Stimulated activated CD8-positive, alpha-beta memory T cell treated with anti-CD3 and anti-CD28 coated beads, Interleukin-12 subunit alpha, Interleukin-12 subunit beta, amount 100 ng/mL, for 24 hours (primary cell): Measurements from ENCODE around the gene LARGE1.

Experiments
- DNase-seq: peaks from one replicate; pipeline ENCODE4 v3.0.0-alpha.2; 2020; ENCODE audit errors: extremely low read depth

LARGE1 gene

GRCh38 chr22:33821290-33821689 is 99.0 kb downstream of the LARGE1 start:
- no peak for DNase-seq

GRCh38 chr22:33819743-33820142 is 100.5 kb downstream of the LARGE1 start:
- DNase-seq = no peak

GRCh38 chr22:33817512-33818127 is 102.7 kb downstream of the LARGE1 start:
- no peak for DNase-seq

GRCh38 chr22:33812360-33812977 is 107.8 kb downstream of the LARGE1 start:
- no peak for DNase-seq

GRCh38 chr22:33811686-33812085 is 108.6 kb downstream of the LARGE1 start:
- DNase-seq = no peak

GRCh38 chr22:33811208-33811607 is 109.1 kb downstream of the LARGE1 start:
- DNase-seq = no peak

GRCh38 chr22:33807470-33807869 is 112.8 kb downstream of the LARGE1 start:
- DNase-seq = no peak

- DNase-seq = no peak
Measured at GRCh38 chr22:33806191-33806590, 114.1 kb downstream of the LARGE1 start.

- DNase-seq = no peak
Measured at GRCh38 chr22:33803371-33804282, 116.6 kb downstream of the LARGE1 start.

GRCh38 chr22:33798401-33798800 is 121.9 kb downstream of the LARGE1 start:
- no peak for DNase-seq

- DNase-seq = no peak
Measured at GRCh38 chr22:33796494-33796893, 123.8 kb downstream of the LARGE1 start.

- no peak for DNase-seq
Measured at GRCh38 chr22:33793475-33793874, 126.8 kb downstream of the LARGE1 start.

- DNase-seq = no peak
Measured at GRCh38 chr22:33792832-33793231, 127.4 kb downstream of the LARGE1 start.

GRCh38 chr22:33789690-33790253 is 130.5 kb downstream of the LARGE1 start:
- DNase-seq = no peak

- DNase-seq = no peak
Measured at GRCh38 chr22:33788927-33789326, 131.3 kb downstream of the LARGE1 start.

GRCh38 chr22:33787645-33788456 is 132.4 kb downstream of the LARGE1 start:
- no peak for DNase-seq

- no peak for DNase-seq
Measured at GRCh38 chr22:33786149-33786548, 134.1 kb downstream of the LARGE1 start.

- DNase-seq = no peak
Measured at GRCh38 chr22:33785283-33785968, 134.8 kb downstream of the LARGE1 start.

GRCh38 chr22:33781411-33781810 is 138.9 kb downstream of the LARGE1 start:
- DNase-seq = no peak

GRCh38 chr22:33780531-33781136 is 139.6 kb downstream of the LARGE1 start:
- no peak for DNase-seq

- DNase-seq = no peak
Measured at GRCh38 chr22:33779243-33779642, 141.0 kb downstream of the LARGE1 start.
